Stimulated activated CD8-positive, alpha-beta memory T cell treated with anti-CD3 and anti-CD28 coated beads, Interleukin-15, amount 100 ng/mL, for 48 hours (primary cell): ENCODE results near the gene CCDC106.

Experiments used
- DNase-seq, 2 donors: peaks; one replicate each; pipeline ENCODE4 v3.0.0-alpha.2; 2020; ENCODE audit warnings: low read depth in 2 of 2

The CCDC106 gene

GRCh38 chr19:55613930-55614710 is 33.9 kb upstream of the CCDC106 start:
- DNase-seq, result no peak

GRCh38 chr19:55614711-55615542 is 33.1 kb upstream of the CCDC106 start:
- DNase-seq, result no peak

GRCh38 chr19:55615543-55616394 is 32.2 kb upstream of the CCDC106 start:
- DNase-seq, result no peak

GRCh38 chr19:55616395-55616875 is 31.6 kb upstream of the CCDC106 start:
- DNase-seq, result no peak

DNA sequence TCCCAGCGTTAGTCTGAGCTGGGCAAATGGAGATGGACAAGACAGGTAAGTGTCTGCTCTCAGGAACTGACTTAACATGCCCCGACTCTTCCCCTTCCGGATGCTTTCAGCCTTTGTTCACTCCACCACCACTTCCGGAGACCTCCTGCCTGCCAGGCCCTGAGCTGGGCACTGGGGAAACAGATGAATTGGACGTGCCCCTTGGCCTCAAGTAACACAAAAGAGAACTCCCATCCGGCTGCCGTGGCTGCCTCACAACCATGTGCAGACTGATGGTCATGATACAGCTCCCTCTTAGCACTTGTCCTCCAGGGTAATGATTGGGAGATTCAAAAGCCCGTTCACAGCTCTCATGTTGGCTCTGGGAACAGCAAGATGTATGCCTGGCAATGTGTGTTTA is 30.6 kb upstream of the CCDC106 start:
- DNase-seq, result no peak

GRCh38 chr19:55618426-55618825 is 29.6 kb upstream of the CCDC106 start:
- no peak for DNase-seq

- no peak for DNase-seq
These were observed 28.7 kb upstream of the CCDC106 start for GRCh38 chr19:55619286-55619685.

- peak in 1 of 2 donors; percentile 19 for DNase-seq
These were observed 27.4 kb upstream of the CCDC106 start for GRCh38 chr19:55620410-55621204.

DNA sequence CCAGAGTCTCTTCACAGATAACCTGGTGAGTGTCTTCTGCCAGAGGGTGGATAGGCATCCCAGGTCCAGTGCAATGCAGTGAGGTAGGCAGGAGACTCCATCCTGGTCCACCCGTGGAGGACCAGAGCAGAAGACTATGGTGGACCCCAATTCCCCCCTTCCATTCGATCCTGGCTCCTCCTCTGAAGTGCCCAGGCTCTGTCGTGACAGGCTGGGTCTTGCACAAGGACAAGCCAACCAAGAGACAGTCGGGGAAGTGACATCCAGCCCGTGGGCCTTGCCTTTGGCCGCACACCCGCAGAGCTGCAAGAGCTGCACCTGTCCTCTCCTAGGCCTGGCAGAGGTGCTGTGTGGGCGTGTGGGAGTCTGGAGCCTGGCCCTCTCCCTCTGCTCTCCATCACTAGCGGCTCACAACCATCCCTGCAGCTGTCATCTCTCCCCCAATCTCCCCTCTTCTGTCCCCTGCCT is 26.8 kb upstream of the CCDC106 start:
- no peak for DNase-seq

DNA sequence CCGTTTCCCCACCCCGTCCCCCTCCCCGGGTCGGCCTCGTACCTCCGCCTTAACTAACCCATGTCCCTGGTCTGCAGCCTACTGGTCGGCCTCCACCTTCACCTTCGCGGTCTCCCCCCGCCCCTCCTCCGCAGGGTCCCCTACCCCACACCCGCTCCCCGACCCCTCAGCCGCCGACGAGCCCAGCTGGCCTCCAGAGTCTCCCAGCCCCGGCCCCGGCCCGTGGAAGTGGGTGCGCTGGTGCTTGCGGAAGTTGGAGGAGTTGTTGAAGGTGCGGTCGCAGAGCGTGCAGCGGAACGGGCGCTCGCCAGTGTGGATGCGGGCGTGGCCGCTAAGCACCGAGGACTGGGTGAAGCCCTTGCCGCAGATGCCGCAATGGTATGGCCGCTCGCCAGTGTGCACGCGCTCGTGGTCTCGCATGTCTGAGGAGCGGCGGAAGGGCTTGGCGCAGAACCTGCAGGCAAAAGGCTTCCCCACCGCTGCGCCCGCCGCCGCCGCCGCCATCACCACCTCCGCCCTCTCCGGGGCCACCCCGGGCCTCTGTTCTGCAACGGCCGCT is 26.3 kb upstream of the CCDC106 start:
- DNase-seq, result no peak

GRCh38 chr19:55622242-55622969 is 25.6 kb upstream of the CCDC106 start:
- DNase-seq, result no peak

DNA sequence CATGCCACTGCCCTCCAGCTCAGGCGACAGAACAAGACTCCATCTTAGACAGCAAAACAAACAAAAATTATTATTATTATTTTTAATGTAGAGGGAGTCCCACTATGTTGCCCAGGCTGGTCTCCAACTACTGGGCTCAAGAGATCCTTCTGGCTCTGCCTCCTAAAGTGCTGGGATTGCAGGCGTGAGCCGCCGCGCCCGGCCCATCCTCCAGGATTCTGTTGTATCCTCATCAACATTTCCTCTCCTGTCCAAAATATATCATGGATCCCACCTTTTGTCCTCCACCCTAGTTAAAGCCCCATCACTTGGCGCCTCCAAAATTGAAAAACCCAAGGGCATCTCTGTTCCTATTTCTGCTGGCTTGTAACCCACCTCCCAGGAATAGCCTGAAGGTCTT is 24.9 kb upstream of the CCDC106 start:
- DNase-seq, result no peak

GRCh38 chr19:55623561-55623960 is 24.5 kb upstream of the CCDC106 start:
- no peak for DNase-seq

- peak; percentile 82 to 84 for DNase-seq
These were observed 23.7 kb upstream of the CCDC106 start, which contains the start of gene ZNF784 for GRCh38 chr19:55624109-55625003. ZNF784 (minus strand) TSS chr19:55624566; CDS start chr19:55624561, 5 bp downstream.

GRCh38 chr19:55625004-55625326 is 23.0 kb upstream of the CCDC106 start:
- DNase-seq, result no peak

GRCh38 chr19:55626350-55626749 is 21.7 kb upstream of the CCDC106 start:
- peak in 1 of 2 donors; percentile 52 for DNase-seq

DNA sequence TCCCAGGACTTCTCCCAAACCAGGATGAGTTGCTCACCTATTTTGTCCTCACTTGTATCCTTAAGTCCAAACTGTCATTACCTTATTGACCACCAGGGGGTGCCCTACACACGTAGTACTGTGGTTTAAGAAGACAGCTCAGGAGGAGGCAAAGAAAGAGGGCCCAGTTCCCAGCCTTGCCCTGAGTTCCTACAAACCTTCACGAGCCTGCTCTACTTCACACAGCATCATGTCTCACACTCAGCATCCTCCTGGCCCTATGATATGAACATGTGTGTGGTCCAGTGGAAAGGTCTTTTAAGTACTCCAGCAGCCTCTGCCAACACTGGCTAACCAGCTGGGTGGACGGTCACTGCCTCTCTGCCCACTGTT is 15.6 kb upstream of the CCDC106 start:
- peak in 1 of 2 donors; percentile 64 for DNase-seq

- DNase-seq, result no peak
These were observed 14.2 kb upstream of the CCDC106 start for GRCh38 chr19:55633861-55634260.

GRCh38 chr19:55635334-55635717 is 12.7 kb upstream of the CCDC106 start:
- DNase-seq, result no peak
